Measurements from ENCODE around the gene APC2.

APC2 gene

GRCh38 chr19:1521636-1522035 lies 71.7 kb downstream of the APC2 start:
- TF ChIP-seq, protein P1, sequence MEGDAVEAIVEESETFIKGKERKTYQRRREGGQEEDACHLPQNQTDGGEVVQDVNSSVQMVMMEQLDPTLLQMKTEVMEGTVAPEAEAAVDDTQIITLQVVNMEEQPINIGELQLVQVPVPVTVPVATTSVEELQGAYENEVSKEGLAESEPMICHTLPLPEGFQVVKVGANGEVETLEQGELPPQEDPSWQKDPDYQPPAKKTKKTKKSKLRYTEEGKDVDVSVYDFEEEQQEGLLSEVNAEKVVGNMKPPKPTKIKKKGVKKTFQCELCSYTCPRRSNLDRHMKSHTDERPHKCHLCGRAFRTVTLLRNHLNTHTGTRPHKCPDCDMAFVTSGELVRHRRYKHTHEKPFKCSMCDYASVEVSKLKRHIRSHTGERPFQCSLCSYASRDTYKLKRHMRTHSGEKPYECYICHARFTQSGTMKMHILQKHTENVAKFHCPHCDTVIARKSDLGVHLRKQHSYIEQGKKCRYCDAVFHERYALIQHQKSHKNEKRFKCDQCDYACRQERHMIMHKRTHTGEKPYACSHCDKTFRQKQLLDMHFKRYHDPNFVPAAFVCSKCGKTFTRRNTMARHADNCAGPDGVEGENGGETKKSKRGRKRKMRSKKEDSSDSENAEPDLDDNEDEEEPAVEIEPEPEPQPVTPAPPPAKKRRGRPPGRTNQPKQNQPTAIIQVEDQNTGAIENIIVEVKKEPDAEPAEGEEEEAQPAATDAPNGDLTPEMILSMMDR (IDR thresholded peaks at IDR 0.05; ENCODE audit: low read depth, low read length), result no peak
- H3K4me3 ChIP-seq (ENCODE audit: low read depth, low read length), result no peak overlapping the region

GRCh38 chr19:1522061-1522460 lies 72.1 kb downstream of the APC2 start:
- TF ChIP-seq, protein P1 (IDR thresholded peaks at IDR 0.05; ENCODE audit: low read depth, low read length), result no peak

DNA sequence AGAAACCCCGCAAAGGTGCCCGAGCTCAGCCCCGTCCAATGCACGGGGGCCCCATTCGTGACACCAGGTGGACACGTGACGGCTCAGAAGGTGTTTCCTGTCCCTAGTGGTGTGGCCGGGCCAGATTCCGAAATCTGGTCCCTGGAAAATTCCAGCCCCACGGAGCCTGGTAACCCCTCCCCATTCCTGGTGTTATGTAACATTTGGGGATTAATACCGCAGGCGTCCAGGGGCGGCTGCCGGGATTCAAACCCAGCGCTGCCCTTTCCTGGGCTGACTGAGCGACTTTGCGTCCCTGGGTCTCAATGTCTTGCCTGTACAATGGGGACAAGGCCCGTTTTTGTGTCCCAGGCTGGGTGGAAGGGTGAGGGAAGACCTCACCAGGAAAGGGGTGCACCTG lies 72.9 kb downstream of the APC2 start:
- TF ChIP-seq, protein P1 (IDR thresholded peaks at IDR 0.05; ENCODE audit: low read depth, low read length), result no peak
- H3K4me3 ChIP-seq (ENCODE audit: low read depth, low read length), result no peak overlapping the region

More at GRCh38 chr19:1522061-1522460, 72.1 kb downstream of the APC2 start:
- H3K4me3 ChIP-seq (ENCODE audit: low read depth, low read length), result no peak overlapping the region
